GM15510 (cell line): ENCODE data around the gene STATH.

Source experiments
- POLR2A ChIP-seq: IDR thresholded peaks from 3 replicates; pipeline ENCODE4 v1.6.1; 2011; ENCODE audit warnings: borderline replicate concordance; ENCODE audit not compliant: insufficient read length; ENCODE audit errors: extremely low read depth

The STATH gene, protein sequence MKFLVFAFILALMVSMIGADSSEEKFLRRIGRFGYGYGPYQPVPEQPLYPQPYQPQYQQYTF

DNA sequence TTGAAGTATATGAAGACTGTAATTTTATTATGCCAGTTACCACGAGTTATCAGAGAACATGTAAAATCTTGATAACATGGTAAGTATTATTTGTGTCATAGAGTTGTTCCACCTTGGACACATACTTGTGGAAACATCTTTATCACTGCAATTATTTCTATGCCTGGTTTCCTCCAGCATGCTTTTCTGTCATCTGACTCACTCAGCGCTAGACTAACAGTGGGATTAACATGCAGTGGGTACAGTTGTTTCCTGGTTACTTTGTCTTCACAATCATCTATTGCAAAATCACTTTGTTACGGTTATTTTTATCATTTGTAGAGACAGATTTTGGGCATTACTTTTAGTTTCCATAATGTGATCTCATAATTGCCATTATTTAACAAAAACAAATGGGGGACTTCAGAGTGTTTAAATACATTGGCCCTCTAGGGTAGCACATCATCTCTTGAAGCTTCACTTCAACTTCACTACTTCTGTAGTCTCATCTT is at the start of gene STATH:
Gene STATH, plus strand, starts transcription at position 441 of the 491 bp plus-strand sequence. CDS start 2,472 bp downstream, outside the sequence.
- no peak for TF ChIP-seq POLR2A

DNA sequence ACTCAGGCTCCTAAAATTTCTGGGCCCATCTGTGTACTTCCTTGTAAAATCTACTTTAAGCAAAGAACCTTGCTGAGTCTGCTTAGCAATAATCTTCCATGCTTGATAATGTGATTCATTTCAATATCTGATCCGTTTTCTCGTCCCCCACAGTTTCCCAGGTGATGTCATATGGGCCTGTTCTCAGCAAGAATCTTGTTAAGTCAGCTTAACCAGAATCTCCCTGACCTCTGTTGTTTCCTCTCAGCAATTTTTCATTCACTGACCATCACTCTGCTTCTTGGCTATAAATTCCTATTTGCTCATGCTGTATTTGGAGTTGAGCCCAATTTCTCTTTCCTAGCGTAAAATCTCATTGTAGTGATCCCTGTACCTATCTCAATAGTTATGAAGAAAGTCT is 44.2 kb upstream of the STATH start:
- TF ChIP-seq POLR2A, result no peak

DNA sequence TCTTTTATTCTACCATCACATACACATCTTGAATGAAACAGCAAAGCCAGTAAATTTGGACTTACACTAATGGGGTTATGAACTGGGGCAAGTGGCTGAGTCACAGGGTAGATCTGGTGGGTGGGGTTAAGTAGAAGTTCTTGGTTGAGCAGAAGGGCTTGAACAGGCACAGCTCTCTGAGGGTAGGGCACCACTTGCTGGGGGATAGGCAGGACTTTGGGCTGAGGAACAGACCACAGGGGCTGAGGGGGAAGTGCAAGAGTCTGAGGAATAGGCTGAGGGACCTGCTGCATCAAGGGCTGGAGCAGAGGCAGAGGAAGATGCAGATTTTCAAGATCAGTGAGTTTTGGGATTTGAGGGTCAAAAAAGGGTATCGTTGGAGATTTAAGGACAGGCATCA is 38.6 kb upstream of the STATH start:
- TF ChIP-seq POLR2A, result no peak

DNA sequence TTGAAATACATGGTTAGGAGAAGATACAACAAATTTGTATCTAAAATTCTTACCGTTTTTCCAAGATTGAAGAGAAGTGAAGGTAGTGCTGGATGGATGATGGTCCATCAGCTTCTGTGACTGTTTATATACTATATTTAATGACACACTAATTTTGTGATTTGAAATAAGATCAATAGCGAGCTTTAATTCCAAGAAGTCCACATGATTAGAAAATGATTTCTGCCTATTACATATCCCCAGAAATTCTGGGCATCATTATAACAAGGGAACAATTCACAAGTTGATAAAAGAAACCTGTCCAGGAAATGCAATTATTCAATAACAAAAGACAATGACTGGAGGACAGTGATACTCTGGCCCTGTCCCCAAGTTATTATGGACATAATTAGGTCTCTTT is 30.1 kb upstream of the STATH start, which contains the start of gene CSN2:
Gene CSN2, minus strand, starts transcription at position 101 of the 400 bp plus-strand sequence. CDS start 4,733 bp downstream, outside the sequence.
- no peak for TF ChIP-seq POLR2A

DNA sequence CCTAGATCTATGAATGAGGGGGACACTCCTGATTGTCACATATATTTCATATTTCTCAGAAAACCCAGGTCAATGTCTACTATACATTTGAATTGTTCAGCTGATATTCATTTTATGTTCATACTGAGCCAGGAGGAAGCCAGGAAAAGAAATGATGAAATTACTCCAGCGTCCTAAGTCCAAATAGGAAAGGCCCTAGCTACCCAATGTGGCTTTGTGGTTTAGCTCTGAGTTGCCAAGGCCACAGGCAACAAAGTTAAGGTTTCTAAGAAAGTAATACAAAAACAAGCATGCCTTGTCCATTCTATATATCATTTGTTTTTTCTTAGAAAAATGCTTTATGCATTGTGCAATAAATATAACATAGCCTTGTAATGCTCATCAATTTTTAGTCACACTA is 25.7 kb upstream of the STATH start:
- no peak for TF ChIP-seq POLR2A

DNA sequence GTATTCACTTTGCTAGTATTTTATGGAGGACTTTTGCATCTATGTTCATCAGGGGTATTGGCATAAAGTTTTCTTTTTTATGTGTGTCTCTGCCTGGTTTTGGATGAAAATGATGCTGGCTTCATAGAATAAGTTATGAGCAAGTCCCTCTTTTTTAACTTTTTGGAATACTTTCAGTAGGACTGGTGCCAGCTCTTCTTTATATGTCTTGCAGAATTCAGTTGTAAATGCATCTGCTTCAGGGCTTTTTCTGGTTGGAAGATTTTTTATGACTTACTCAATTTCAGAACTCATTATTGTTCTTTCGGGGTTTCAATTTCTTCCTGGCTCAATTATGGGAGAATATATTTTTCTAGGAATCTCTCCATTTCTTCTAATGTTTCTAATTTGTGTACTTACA is 21.1 kb upstream of the STATH start:
- TF ChIP-seq POLR2A, result no peak

DNA sequence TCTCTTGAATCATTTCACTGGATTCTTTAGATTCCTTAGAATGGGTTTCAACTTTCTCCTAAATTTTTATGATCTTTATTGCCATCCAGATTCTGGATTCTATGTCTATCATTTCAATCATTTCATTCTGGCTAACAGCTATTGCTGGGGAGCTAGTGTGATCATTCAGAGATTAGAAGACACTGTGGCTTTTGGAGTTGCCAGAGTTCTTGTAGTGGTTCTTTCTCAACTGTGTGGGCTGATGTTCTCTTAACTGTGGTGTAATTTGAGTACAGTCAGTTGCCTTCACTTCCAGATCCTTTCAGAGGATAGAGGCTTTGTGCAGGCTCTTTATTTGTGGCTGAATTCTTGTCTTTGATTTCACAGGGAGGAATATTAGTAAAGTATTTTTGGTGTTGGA is 18.2 kb upstream of the STATH start:
- TF ChIP-seq POLR2A, result no peak

DNA sequence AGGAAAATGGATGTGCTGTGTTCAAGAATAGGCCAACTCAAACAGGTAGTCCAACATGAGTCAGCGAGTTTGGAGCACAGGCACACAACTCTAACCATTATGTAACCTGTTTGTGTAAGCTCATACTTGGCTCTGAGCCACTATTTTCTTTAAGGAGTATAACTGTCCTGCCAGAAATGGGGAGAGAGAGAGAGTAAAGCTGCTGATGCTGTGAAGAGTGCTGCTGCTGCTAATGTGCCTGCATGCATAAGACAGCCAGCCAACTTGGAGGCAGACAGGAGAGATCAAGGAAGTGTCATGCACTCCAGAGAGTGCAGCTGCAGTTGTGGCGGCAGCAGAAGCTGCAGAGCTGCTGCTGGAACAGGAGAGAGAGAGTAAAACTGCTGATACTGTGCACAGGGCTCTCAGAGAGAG is 11.7 kb upstream of the STATH start:
- TF ChIP-seq POLR2A, result no peak

DNA sequence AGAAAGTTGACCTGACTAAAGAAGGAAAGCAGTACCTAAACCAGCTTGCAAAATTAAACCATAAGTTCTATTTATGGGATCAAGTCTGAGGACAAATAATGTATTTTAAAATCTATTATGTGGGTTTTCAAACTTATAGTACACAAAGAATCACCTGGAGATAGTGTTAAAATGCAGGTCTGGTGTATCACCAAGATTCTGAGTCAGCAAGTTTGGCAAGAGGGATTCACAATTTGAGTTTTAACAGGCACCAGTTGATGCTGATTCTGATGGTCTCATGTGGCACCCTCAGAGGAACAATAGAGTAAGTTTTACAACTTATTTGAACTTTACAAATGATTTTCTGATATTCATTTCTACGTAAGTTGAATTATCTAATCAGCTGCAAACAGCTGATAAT is 9.1 kb upstream of the STATH start:
- TF ChIP-seq POLR2A, result no peak

DNA sequence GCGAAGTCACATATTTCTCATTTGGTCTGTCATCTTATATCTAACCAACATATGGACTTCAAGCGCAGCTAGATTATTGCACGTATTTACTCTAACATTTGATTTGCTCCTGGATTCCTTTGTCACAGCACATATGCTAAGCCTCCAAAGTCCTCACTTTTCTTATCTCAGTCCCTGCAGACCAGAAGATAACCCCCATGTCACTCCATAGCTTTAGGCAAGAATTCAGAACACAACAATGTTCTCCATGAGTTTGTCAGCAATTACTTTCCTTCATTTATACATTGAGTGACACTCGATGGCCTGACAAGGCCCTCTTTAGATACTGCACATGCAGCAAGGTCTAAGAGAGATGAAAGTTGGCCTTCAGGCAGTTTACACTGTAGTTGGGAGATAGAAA is 4.8 kb upstream of the STATH start:
- no peak for TF ChIP-seq POLR2A

DNA sequence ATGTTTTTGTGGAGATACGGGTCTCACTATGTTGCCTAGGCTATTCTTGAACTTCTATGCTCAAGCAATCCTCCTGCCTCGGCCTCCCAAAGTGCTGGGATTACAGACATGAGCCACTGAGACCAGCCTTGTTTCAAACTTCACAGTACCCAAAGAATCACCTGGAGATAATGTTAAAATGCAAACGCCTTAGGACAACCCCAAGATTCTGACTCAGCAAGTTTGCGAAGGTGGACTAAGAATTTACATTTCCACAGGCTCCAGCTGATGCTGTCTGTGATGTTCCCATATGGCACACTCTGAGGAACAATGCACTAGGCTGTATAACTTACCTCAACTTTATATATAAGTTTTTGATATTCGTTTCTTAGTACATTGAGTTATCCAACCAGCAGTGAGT is 984 bp upstream of the STATH start:
- TF ChIP-seq POLR2A, result no peak

DNA sequence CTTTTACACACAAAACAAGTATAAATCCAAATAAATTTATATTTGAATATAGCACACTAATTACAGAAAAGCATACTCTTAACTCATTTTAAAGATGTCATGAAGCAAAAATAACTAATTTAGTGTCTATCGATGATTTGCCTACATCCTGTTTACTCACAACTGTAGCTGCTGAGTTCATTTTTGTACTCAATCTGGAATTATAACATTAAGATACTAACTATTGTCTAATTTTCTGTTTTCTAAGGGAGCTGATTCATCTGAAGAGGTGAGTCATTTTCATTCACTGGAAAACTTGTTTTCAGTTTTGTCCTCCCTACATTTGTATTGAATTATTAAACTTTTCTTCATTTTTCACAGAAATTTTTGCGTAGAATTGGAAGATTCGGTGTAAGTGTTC is 3.7 kb downstream of the STATH start:
- no peak for TF ChIP-seq POLR2A

DNA sequence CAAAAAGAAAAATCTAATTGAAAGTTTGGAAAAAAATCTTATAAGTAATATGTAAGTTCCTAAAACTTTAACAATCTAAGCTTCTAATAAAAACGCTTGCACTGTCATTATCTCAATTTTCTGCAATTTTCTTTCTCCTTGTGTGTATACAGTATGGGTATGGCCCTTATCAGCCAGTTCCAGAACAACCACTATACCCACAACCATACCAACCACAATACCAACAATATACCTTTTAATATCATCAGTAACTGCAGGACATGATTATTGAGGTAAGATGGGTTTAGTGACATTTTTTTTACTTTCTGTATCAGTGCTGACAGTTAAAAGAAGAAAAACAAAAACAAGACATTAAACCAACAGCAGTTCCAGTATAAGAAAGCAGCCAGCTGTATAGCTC is 4.9 kb downstream of the STATH start:
- TF ChIP-seq POLR2A, result no peak

DNA sequence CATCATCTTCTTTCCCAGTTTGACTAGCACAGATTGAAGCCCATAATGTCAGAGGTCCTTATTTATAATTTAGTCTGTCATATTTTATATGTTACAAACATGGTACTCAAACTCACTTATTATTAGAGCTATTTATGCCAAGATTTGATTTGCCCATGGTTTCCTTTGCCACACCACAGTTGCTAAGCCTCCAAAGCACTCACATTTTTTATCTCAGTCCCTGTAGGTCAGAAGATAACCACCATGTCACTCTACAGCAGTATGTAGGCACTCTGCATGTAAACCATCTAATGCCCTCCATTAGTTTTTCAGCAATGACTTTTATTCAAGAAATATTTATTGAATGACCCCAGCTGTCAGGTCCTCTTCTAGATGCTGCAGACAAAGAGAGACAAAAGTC is 6.7 kb downstream of the STATH start:
- no peak for TF ChIP-seq POLR2A

DNA sequence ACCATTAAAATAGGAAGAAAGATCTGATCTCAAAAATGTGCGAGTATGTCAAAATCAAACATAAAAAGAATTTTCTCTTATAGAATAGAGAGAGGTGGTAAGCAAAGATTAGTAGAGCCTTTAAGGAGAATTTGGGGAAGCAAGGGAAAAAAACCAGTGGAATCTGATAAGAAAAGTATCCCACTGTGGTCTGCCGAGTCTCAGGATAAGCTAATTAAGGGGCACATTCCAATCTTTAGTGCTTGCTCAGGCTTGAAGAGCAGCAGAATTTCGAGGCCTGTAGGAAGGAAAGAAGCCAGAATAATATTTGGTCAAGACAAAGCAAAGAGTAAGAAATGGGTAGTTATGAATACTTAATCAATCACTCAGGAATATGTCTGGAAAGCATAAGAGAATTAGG is 13.0 kb downstream of the STATH start:
- no peak for TF ChIP-seq POLR2A

DNA sequence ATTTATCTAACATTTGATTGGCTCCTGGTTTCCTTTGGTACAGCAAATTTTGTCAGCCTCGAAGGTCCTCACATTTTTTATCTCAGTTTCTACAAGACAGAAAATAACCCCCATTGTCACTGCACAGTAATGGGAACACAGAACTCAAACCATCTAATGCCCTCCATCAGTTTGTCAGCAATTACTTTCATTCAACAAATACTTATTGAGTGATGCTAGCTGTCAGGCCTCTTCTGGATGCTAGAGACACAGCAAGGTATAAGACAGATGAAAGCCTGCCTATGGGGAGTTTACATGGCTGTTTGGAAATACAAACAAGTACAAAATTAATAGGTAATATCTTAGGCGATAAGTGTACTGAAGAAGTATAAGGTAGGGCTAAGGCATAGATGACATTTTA is 27.5 kb downstream of the STATH start:
- no peak for TF ChIP-seq POLR2A

DNA sequence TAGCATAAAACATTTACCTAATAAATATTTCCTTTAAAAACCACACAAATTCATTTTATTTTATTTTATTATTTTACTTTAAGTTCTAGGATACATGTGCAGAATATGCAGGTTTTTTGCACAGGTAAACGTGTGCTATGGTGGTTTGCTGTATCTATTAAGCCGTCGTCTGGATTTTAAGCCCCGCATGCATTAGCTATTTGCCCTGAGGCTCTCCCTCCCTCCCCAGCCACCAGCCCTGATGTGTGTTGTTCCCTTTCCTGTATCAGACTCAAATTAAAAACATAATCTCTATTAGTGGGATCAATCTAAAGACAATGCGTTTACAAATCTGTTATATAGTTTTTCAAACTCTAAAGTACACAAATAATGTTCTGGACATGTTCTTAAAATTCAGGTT is 31.2 kb downstream of the STATH start:
- no peak for TF ChIP-seq POLR2A
